ENCODE data around the gene CCSER1.
"Not testable (repeated sequence)": the region's sequence is repeated elsewhere in the genome, so short reads cannot be mapped to it uniquely, and the experiment has no call there.

The CCSER1 gene

DNA sequence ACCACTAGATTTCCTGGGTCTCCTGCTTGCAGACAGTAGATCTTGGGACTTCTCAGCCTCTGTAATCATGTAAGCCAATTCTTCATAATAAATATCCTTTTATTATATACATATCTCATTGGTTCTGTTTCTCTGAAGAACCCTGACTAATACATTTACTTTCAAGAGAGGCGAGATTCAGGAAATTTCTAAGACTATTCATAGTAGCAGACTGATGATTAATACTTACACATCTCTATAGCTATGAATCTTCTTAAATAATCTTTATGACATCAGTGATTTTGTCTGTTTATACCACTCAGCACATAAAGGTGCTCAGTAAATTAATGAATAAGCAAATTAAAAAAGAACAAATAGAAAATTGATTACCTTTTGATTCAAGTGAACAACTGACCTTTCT is 1494.3 kb downstream of the CCSER1 start:
- no peak for DNase-seq

DNA sequence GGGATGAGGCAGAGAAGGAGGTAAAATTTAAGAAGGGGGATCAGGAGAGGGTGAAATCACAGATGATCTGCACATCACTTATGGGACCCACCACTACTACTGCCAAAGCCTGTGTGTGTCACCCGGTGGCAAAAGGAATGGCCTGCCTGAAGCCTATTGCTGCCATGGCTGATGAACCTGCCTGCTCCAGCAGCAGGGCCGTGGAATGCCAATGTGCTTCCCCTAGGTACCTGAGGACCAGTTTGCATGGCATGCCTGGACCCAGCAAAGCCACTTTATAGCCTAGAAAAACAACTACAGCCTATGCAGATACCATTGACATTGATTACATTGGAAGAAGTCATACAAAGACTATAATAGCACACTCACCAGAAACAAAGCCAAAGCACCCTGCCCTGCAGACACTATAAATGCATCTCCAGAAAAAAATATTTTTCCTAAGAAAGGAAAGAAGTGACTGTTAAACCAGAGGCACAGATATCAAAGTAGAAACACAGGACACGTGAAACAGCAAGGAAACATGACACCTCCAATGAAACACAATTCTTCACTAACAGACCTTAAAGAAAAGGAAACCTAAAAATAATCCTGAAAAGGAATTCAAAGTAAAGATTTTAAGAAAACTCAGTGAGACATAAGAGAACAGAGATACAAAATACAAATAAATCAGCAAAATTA is 1495.9 kb downstream of the CCSER1 start:
- DNase-seq, result no peak

DNA sequence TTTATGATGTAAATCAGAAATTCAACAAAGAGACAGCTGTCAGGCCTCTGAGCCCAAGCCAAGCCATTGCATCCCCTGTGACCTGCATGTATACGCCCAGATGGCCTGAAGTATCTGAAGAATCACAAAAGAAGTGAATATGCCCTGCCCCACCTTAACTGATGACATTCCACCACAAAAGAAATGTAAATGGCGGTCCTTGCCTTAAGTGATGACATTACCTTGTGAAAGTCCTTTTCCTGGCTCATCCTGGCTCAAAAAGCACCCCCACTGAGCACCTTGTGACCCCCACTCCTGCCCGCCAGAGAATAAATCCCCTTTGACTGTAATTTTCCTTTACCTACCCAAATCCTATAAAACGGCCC is 1496.4 kb downstream of the CCSER1 start:
- not testable (repeated sequence) for DNase-seq

DNA sequence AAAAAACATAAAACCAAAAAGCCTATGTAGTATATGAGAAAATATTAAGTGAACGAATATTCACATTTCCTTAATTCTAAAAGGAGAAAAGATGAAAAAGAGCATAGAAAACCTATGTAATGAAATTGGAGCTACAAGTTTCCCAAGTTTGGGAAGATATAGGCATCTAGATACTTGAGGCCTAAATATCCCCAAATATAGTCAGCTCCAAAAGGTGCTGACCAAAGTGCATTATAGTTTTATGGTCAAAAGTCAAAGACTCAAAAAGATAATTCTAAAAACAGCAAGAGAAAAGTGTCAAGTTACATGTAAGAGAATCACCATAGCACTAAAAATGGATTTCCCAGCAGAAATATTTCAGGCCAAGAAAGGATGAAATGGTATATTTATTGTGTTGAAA is 1502.9 kb downstream of the CCSER1 start:
- no peak for DNase-seq

DNA sequence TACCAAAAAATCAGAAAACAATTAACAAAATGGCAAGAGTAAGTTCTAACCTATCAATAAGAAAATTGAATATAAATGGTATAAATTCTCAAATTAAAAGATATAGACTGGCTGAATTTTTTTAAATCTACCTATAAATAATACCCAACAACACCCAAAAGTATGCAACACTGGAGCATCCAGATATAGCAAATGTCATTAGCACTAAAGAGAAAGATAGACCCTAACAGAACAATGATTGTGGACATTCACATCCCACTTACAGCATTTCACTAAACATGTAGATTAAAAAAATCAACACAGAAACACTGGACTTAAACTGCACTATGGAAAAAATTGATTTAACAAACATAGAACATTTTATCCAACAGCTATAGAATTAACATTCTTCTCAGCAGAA is 1503.6 kb downstream of the CCSER1 start:
- no peak for DNase-seq

DNA sequence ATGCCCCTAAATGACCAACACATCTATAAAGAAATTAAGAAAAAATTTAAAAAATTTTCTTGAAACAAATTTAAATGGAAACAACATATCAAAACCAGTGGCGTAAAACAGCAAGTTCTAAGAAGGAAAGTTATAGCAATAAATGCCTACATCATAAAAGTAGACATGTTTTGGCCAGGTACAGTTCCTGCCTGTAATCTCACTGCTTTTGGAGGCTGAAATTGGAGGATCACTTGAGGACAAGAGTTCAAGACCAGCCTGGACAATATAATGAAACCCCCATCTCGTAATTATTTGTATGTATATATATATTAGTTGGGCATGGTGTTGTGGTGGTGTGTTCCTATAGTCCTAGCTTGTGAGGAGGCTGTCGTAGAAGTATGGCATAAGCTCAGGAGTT is 1504.1 kb downstream of the CCSER1 start:
- no peak for DNase-seq

DNA sequence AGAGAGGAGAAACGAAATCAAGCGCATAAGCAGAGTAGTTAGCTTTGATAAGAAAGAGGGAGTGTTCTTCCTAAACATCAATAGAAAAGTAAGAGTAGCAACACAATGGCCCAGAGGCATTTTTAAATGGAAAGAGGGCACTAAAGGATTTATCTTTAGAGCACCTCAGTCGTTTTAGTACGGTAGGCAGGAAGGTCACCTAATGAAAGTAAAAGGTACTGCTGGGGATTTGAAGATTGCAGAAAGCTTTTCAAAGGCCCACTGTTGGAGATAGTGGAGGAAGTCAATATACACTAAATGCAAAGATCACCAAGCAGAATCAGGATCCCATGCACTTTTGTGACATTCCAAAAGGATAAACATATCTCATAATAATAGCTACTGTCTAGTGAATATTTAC is 1508.9 kb downstream of the CCSER1 start:
- DNase-seq, result no peak

All from inflammatory macrophage (primary cell).